SU-DHL-6 (cell line): ENCODE data around the gene DPP6.

Source experiments
- H2AFZ ChIP-seq: fragments of 200-600 bp; sonication (generic); 2 replicates; pipeline ENCODE4 v1.6.1; 2014; ENCODE audit warnings: low read depth, mild to moderate bottlenecking, moderate library complexity, mixed read lengths, antibody characterized with exemption, low read length; ENCODE audit not compliant: severe bottlenecking
- H3F3A ChIP-seq: fragments of 200-600 bp; shearing (Covaris generic); 2 replicates; pipeline ENCODE4 v1.6.0; 2016; ENCODE audit warnings: antibody characterized with exemption, mild to moderate bottlenecking; ENCODE audit not compliant: insufficient read depth
- H3K27ac ChIP-seq: fragments of 200-600 bp; sonication (generic); 2 replicates; pipeline ENCODE4 v1.5.1; 2016; ENCODE audit warnings: low read depth, mild to moderate bottlenecking, low read length, moderate library complexity, mixed read lengths
- H3K27me3 ChIP-seq: fragments of 200-600 bp; sonication (generic), shearing (Covaris generic); 2 replicates; pipeline ENCODE4 v1.6.0; 2014; ENCODE audit warnings: mild to moderate bottlenecking, low read length
- H3K36me3 ChIP-seq: fragments of 200-600 bp; sonication (generic); 2 replicates; pipeline ENCODE4 v1.6.1; 2014; ENCODE audit warnings: mild to moderate bottlenecking, low read length, mixed read lengths
- H3K4me2 ChIP-seq: fragments of 300-600, 200-600 bp; shearing (Covaris generic), sonication (generic); 2 replicates; pipeline ENCODE4 v1.6.0; 2014; ENCODE audit warnings: low read length, low read depth, mild to moderate bottlenecking; ENCODE audit not compliant: poor library complexity, severe bottlenecking
- H3K4me3 ChIP-seq: fragments of 200-600 bp; sonication (generic); 2 replicates; pipeline ENCODE4 v1.5.1; 2014; ENCODE audit warnings: antibody characterized with exemption, low read length, mild to moderate bottlenecking, mixed read lengths; ENCODE audit not compliant: insufficient read depth, poor library complexity, severe bottlenecking
- H3K79me2 ChIP-seq: fragments of 200-600 bp; sonication (generic); 2 replicates; pipeline ENCODE4 v1.6.1; 2014; ENCODE audit warnings: mild to moderate bottlenecking, low read length, moderate library complexity; ENCODE audit not compliant: insufficient read depth
- H3K9ac ChIP-seq: fragments of 200-600 bp; sonication (generic); 2 replicates; pipeline ENCODE4 v1.7.0; 2014; ENCODE audit warnings: mild to moderate bottlenecking, low read length
- H3K9me2 ChIP-seq: fragments of 200-600 bp; sonication (generic); replicated peaks from 2 replicates; pipeline ENCODE4 v1.6.1; 2014; ENCODE audit warnings: low read length; ENCODE audit not compliant: insufficient read depth
- H3K9me3 ChIP-seq: fragments of 200-600 bp; sonication (generic); 2 replicates; pipeline ENCODE4 v1.6.1; 2014; ENCODE audit warnings: low read length, mixed read lengths; ENCODE audit not compliant: insufficient read depth
- H4K20me1 ChIP-seq: fragments of 200-600 bp; sonication (generic); 2 replicates; pipeline ENCODE4 v1.6.1; 2014; ENCODE audit warnings: low read depth, mild to moderate bottlenecking, antibody characterized with exemption, low read length, moderate library complexity, mixed read lengths
- EZH2phosphoT487 ChIP-seq: fragments of 200-600 bp; sonication (generic), shearing (Covaris generic); conservative IDR thresholded peaks from 2 replicates; pipeline ENCODE4 v1.6.1; 2018; ENCODE audit warnings: mild to moderate bottlenecking, antibody characterized with exemption, low read length, moderate library complexity, mixed read lengths
- TF ChIP-seq, protein P1 (sequence below): fragments of 200-600 bp; sonication (generic); IDR thresholded peaks from one replicate; pipeline ENCODE4 v1.5.1; 2017; ENCODE audit warnings: antibody characterized with exemption, mild to moderate bottlenecking, low read length, moderate library complexity; ENCODE audit not compliant: insufficient read depth, poor library complexity, severe bottlenecking

Gene DPP6

DNA sequence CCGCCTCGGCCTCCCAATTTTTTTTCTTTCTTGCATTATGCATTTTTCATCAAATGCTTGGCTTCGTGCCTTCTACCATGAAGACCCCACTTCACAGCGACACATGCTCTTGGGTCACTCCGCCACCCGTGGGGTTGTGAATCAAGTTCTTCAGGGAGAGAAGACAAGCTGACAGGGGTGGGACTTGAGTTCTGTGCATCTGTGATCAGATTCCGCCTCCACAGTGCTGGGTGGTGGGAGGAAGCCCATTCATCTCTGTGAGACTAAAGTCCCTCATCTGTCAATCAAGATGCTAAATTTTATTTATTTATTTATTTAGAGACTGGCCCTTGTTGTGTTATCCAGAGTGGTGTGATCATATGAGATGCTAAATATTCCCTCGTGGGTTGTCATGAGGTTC is 333.0 kb downstream of the DPP6 start:
- Histone ChIP-seq H3K4me2 (no peak overlapping the region), H3K79me2 (no peaks in the 10 kb centered on the region), H3K4me3 (no peak overlapping the region), H3K9me3 (no peaks in the 10 kb centered on the region), H3K9me2 (no peaks in the 10 kb centered on the region), H2AFZ (no peak overlapping the region), H3F3A (no peaks in the 10 kb centered on the region), H3K27me3 (no peaks in the 10 kb centered on the region), H3K27ac (no peak overlapping the region), H3K36me3 (no peaks in the 10 kb centered on the region), H4K20me1 (no peaks in the 10 kb centered on the region), H3K9ac (no peak overlapping the region)
- TF ChIP-seq, protein P1, sequence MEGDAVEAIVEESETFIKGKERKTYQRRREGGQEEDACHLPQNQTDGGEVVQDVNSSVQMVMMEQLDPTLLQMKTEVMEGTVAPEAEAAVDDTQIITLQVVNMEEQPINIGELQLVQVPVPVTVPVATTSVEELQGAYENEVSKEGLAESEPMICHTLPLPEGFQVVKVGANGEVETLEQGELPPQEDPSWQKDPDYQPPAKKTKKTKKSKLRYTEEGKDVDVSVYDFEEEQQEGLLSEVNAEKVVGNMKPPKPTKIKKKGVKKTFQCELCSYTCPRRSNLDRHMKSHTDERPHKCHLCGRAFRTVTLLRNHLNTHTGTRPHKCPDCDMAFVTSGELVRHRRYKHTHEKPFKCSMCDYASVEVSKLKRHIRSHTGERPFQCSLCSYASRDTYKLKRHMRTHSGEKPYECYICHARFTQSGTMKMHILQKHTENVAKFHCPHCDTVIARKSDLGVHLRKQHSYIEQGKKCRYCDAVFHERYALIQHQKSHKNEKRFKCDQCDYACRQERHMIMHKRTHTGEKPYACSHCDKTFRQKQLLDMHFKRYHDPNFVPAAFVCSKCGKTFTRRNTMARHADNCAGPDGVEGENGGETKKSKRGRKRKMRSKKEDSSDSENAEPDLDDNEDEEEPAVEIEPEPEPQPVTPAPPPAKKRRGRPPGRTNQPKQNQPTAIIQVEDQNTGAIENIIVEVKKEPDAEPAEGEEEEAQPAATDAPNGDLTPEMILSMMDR, result no peak
- TF ChIP-seq EZH2phosphoT487, result no peak

DNA sequence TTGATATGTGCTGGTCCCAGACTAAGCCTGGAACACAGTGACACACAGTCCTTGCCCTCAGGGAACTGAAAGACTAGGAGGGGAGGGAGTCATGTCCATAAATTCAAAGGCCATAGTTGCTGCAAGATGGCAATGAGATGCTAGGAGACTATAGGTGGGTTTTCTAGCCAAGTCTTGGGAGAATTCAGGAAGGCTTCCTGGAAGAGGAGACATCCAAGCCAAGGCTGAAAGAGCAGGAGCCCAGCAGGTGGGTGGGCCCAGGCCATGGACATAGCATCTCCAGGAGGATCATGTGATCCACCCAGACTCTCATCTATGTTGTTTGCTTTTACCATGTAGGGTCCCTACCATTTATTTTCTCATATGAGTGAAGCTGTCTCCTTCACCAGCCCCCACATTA is 335.1 kb downstream of the DPP6 start:
- Histone ChIP-seq H2AFZ (no peak overlapping the region), H3K9me2 (no peaks in the 10 kb centered on the region), H3K9ac (no peak overlapping the region), H3K79me2 (no peaks in the 10 kb centered on the region), H3K4me2 (no peak overlapping the region), H3K9me3 (no peaks in the 10 kb centered on the region), H3K27ac (no peak overlapping the region), H3F3A (no peaks in the 10 kb centered on the region), H3K4me3 (no peak overlapping the region), H4K20me1 (no peaks in the 10 kb centered on the region), H3K27me3 (no peaks in the 10 kb centered on the region), H3K36me3 (no peaks in the 10 kb centered on the region)
- no peak for TF ChIP-seq EZH2phosphoT487
- TF ChIP-seq, protein P1, result no peak

DNA sequence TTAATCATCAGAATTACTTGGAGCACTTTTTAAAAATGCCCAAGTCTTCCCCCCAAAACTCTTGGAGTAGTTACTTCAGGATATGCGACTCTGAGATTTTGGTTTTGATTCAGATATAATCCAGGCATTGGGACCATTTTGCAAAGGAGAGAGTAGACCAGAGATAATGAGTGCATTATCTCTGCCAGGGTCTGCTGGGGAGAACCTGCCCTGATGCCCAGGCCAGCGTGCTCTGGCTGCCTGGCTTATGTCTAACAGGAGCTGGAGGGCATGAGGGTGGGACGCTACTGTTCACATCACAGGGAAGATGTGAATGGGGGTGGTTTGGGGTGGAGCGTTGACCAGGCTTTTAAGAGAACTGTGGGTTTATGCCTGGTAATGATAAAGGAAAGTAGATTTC is 336.2 kb downstream of the DPP6 start:
- Histone ChIP-seq H3K9ac (no peak overlapping the region), H3K9me2 (no peaks in the 10 kb centered on the region), H3K79me2 (no peaks in the 10 kb centered on the region), H3K9me3 (no peaks in the 10 kb centered on the region), H3K27ac (no peak overlapping the region), H2AFZ (no peak overlapping the region), H3K36me3 (no peaks in the 10 kb centered on the region), H3K4me2 (no peak overlapping the region), H4K20me1 (no peaks in the 10 kb centered on the region), H3F3A (no peaks in the 10 kb centered on the region), H3K27me3 (no peaks in the 10 kb centered on the region), H3K4me3 (no peak overlapping the region)
- TF ChIP-seq EZH2phosphoT487, result no peak
- TF ChIP-seq, protein P1, result no peak

- no peak overlapping the region for H3K27ac ChIP-seq
- H3K36me3 ChIP-seq, result no peaks in the 10 kb centered on the region
- no peaks in the 10 kb centered on the region for H3K27me3 ChIP-seq
- TF ChIP-seq, protein P1, result no peak
- TF ChIP-seq EZH2phosphoT487, result no peak
- no peak overlapping the region for H3K4me2 ChIP-seq
- H2AFZ ChIP-seq, result no peak overlapping the region
- H3K4me3 ChIP-seq, result no peak overlapping the region
- H3K9ac ChIP-seq, result no peak overlapping the region
- H3K79me2 ChIP-seq, result no peaks in the 10 kb centered on the region
- no peaks in the 10 kb centered on the region for H4K20me1 ChIP-seq
- no peaks in the 10 kb centered on the region for H3K9me3 ChIP-seq
- no peaks in the 10 kb centered on the region for H3F3A ChIP-seq
- no peaks in the 10 kb centered on the region for H3K9me2 ChIP-seq
Observed at GRCh38 chr7:154388999-154389398, 336.8 kb downstream of the DPP6 start.
